GM21447 (cell line): ENCODE data around the gene NSD1.
"Not testable (repeated sequence)": the region's sequence is repeated elsewhere in the genome, so short reads cannot be mapped to it uniquely, and the experiment has no call there.

Source experiments
- ATAC-seq: cut with Tn5 transposase; IDR thresholded peaks from one replicate; pipeline ENCODE4 v1.9.1; 2021; ENCODE audit not compliant: unreplicated experiment

NSD1 gene

DNA sequence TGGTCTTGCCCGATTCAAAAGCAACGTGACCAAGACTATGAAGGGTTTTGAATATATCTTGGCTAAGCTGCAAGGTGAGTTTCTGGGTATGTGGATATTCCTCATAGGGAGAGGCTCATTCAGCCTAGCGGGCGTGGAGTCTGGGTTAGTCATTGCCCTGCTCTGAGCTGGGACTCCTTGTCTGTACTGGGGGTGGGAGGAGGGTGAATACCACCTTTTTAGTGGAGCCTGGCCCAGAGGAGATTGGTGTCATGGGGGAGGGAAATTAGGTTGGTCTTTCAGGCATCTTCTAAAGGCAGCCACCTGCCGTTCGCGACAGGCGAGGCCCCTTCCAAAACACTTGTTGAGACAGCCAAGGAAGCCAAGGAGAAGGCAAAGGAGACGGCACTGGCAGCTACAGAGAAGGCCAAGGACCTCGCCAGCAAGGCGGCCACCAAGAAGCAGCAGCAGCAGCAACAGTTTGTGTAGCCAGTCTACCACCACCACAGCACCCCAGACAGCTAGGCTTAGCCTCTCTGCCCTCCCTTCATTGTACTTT lies 172.6 kb downstream of the NSD1 start:
- not testable (repeated sequence) for ATAC-seq

DNA sequence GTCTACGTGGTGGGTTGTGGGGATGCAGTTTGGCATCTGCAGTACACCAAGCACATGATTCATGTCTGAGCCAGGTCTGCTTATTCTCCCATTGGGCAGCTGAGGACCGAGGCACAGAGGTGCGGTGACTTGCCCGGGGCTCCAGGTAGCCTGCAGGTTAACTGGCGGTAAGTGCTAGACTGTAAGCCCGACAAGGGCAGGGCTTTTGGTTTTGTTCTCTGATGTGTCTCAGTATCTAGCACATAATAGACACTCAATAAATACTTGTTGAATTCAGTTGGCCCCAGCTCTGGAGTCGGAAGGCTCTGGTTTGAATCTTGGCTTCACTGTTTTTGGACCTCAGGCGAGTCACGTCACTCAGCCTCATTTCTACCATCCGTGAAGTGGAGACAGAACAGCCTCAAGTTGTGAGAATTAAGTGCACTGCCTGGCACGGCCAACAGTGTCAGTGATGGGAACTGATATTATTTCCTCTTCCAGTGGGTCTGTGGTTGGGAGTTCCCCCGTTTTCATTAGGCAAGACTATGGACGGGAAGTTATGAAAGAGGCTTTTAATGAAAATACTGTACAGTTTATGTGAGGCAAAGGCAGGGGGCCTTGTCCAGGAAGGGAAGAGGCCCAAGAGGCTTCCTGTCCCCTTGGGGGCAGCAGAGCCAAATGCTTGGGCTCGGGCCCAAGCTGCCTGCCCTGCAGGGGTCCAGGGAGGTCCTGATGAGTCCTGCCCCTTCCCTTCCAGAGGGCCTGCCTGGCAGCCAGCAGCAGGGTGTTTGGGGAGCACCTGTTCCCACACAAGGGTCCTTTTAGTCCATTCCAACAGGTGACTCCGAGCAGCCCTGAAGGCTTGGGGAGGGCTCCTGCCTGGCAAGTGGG lies 173.3 kb downstream of the NSD1 start:
- ATAC-seq = no peak

DNA sequence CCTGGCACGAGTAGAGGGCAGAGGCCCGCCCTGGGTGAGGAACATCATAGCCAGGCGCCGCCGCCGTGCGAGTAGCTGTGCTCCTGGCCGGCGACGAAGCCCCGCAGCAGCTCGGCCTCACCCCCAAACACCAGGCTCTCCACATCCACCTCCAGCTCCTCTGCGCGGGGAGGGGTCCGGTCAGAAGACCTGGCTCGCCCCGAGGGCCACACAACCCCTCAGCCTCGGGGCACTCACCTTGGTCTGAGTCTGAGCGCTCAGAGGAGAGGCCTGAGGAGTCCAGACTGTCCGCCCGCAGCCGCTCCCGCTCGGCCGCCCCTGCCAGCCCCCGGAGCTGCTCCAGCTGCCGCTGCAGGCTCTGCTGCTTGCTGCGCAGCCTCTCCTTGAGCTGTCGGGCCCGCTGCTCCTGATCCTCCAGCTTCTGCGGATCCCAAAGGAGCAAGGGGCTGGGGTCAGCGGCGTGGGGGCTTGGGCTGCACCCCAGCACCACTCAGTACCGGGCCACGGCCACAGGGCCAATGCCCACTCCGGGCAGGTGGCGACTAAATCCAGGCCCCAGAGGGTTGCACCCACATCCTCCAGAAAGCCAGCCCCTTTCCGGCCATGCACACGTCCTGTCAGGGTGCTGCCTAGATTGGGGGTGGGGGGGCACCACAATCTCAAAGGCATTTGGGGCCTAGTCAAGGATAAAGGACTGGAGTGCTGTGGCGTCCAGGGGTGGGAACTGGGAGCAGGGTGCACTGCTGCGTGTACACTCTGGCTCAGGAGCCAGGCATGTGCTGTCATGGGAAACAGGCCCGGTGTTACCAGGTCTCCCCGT lies 174.2 kb downstream of the NSD1 start:
- no peak for ATAC-seq

DNA sequence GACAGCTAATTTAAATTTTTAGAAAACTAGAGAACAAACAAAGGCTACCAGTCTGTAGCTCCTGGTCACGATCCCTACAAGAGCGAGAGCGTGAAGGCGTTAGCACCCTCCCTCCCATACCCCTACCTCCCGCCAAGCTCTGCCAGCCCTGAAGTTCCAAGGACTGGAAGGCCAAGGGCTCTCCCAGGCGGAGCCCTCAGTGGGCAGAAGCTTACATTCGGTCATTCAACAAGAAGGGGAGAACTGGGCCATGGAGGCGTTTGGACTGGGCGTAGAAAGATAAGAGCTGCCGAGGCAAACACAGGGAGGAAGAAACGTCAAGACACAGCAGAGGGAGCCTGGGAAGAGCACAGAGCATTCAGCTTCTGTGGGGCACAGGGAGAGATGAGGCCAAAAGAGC lies 175.2 kb downstream of the NSD1 start:
- no peak for ATAC-seq

DNA sequence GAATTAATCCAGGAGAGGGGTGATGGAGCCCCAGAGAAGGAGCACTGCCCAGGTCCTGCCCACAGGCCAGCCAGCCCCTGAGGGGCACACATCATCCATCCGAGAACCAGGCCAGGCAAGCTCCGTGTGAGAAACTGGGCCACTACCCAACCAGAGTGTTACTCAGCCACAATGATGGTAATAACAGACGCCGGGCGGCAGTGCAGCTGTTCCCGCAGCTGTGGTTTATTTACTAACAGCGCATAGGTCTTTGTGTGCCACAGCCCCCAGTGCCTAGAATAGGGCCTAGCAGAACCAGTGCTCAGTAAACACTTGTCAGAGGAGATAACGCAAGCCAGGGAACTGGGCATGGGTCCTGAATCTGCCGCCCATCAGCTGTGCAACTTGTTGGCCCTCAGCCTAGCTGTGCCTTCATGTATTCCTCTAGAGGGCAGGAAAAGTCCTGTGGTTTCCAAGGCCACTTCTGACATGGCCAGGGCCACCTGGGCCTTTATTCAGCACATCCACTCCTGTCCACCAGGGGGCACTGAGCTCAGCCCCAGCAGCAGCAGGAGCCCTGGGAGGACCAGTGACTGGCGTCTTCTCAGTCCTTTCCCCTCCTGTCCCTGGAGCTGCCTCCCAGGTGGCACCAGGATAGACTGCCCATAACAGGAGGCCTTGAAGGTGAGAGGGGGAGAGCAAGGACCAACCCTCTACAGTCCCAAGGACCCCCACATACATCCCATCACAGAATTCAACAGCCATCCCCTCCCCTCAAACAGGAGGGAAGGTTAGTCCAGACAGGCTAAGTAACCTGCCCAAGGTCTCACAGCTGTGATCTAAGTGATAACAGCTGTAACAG lies 176.0 kb downstream of the NSD1 start:
- no peak for ATAC-seq

DNA sequence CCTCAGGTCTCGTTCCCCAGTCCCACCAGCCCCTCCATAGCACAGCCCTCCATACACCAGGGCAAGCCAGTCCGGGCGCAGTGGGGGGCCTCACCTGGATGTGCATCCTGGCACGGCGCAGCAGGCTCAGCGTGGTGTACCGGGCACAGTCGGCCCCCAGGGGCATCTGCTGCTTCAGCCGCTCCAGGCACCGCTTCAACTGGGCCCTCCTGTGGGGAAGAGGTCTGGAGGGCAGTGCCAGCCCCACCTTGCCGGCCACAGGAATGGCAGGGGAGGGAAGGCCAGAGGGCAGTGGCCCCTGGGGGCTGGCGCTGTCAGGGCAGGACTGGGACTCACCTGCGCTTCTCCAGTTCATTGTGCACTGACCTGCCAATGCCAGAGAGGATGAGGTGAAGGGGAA lies 176.8 kb downstream of the NSD1 start:
- ATAC-seq = no peak

DNA sequence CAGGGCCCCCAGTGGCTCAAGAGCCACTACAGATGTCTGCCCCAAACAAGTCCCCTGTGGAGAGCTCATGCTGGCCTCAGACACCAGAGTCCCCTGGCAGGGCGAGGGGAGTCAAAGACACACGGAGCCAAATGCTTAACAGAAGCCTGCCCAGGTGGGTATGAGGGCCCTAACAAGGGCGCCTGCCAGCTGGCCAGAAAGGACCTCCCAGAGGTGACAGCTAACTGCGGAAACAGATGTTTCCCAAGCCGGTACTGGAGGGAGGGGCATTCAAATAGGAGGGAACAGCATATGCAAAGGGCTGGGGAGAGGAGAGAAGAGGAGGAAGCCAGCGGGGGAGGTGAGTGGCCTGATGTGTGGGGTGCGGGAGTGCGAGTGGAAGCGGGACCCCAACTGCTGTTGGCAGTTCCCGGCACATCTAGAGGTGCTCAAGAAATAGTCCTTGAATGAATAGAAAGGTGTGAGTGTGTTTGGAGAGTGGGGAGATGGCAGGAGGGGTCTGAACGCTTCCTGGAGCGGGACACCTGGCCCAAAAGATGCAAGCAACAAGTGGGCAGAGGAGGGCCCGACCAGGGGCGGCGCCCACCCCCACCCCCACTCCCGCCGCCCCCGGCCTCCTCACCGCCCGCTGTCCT lies 177.3 kb downstream of the NSD1 start:
- ATAC-seq = peak; percentile 34

DNA sequence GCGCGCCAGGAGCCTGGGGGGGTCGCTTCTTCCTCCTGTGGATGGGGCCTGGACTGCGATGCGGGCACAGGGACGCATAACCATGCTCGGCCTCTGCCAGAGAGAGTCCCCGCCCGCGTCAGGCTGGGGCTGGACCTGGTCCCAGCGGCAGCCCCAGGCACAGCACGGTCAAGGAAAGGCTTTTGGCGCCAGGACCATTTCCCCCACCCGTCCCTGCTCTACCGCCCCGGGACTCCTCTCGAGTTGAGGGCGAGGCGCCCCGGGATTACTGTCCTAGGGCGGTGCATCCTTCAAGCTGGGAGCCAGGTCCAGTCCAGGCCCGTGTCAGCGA lies 177.8 kb downstream of the NSD1 start:
- no peak for ATAC-seq

DNA sequence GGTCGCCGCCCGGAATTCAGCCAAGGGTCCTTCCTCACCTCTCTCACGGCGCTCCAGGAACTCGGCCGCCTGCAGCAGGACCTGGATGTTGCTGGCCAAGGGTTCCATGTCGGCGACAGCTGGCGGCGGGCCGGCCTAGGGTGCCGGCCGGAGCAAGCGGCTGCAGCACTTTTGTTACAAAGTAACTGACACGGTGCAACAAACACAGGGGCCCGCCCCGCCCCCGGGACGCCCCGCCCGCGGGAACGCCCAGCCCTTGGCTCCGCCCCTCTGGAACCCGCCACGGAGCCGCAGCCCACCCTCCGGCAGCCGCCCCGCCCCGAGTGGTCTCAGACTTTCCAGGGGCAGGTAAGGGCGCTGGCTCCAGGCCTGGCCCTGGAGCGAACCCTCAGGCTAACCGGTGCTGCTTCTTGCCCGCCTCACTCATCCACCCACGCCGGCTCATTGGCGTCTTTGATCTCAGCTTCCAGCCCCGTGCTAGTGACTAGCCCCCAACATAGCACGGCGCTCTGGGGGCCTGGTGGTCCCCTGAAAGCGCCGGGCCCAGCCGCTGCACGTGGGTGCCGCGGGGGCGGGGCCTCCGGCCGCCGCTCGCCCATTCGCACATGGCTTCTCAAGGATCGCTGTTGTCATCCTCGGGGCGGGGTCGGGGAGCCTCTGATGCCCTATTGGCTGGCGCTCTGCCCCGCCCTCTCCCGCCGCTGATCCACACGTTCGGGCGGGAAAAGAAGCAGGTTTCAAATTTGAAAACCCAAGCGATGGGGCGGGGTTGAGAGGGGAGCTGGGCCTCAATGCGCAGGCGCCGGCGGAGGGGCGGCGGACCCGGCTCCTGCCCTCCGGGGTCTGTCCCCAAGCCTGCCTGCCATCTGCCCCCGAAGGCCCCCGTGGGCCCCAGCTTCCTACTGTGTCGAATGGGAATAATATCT lies 178.4 kb downstream of the NSD1 start, which contains the start of gene MXD3:
MXD3 (minus strand) TSS at position 176 of the 926 bp plus-strand sequence; CDS start at position 108, 68 bp downstream.
- ATAC-seq = peak; percentile 68

DNA sequence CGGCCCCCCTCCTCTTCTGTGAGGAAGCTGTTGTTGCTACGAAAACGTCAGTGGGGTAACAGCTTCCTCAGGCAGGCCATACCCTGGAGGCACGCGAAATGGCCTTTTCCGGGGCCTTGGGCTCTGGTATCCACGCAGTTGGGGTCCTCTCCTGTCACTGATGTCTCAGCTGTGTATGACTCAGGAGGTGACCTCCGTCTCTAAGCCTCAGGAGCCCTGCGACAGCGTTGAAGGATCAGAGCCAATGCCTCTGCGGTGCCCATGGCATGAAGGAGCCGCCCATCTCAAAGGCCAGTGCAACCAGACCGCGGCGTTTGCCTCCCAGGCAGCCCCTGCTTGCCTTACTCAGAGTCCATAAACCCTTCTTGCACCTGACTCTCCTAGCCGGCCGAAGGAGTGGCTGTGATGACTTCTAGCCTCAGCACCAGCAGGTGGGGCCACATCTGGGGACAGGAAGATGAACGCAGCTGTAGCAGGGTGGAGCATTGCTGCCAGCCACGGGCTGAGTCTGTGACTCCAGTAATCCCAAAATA lies 179.1 kb downstream of the NSD1 start:
- ATAC-seq = peak; percentile 20

DNA sequence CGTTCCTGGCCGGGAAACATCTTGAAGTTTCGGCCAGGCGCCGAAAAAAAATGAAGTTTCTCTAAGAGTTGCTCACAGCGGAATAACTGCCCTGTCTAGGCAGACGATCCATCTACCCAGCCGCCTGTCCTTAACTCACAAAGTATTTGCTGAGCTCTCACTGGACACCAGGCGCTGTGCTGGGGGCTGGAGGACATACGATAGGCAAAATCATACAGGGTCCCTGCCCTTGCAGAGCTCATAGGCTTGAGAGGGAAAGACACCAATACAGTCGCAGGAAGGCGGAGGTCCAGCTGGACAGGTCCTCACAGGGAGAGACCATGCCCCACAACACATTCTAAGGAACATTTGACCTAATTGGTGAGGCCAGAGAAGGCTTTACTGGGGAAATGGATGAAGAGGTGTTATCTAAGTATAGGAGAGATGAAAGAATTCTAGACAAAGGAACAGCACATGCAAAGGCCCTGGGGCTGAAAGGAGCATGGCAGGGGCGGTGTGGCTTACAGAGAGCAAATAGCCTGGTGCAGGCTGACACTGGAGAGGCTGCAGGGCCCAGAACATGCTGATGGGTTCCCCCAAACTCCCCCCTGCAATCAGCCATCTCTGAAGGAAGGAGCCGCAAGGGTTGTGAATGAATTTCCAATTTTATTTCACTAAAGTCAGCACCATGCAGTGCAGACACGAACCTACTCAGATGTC lies 180.1 kb downstream of the NSD1 start:
- no peak for ATAC-seq

DNA sequence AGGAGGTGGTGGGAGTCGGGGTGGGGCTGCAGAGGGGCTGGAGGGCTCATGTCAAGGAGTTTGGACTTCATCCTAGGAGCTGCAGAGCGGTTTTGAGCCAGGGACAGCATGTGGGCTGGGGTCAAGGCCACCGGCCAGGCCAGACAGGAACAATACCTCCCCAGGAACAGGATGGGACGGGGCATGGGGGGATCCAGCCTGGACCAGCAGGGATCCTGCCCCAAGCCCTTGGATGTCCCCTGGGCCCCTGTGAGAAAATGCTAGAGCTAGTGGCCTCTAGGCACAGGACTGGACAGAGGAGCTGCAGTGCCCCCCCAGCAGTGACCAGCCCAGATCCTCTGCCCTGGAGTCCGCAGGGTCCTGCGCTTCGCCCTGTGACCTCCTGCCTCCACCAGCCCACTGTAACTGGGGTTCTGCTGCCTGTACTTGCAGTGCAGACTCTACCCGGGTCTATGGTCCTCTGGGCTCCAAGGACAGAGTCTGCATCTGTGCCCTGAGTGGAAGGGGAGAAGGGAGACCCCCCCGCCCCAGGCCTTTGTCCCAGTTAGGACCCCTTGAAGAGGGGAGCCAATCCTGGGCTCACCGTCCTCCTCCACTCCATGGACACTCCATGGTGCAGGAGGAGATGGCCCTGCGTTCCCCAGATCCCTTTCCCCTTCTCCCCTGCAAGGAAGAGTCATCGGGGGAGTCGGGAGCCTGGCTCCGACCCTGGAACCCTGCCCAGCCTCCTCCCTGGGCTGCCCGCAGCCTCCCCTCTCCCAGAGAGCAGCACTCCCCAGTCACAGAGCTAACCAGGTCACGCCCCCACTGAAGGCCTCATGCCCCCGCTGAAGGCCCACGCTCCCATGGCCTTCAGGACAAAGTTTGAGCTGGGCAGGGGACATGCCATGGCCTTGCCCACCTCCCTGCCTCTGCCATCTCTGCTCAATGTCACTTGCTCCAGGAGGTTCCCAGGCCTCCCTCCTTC lies 181.1 kb downstream of the NSD1 start:
- no peak for ATAC-seq

DNA sequence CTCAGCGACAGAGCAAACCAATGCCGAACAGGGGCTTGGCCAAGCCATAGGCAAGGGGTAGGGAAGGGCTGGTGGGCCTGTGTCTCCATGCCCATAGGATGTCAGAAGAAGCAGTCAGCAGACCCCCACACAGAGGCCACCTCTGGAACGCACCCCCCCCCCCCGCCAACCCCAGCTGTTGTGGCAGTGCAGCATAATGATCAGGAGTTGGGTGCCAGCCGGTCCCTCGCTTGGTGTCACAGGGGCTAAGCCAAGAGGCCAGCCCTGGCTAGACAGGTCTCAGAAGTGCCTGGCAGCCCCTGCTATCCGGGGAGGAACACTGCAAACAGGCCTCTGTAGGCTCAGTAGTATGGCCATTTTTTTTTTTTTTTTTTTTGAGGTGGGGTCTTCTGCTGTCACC lies 181.8 kb downstream of the NSD1 start:
- ATAC-seq = no peak

DNA sequence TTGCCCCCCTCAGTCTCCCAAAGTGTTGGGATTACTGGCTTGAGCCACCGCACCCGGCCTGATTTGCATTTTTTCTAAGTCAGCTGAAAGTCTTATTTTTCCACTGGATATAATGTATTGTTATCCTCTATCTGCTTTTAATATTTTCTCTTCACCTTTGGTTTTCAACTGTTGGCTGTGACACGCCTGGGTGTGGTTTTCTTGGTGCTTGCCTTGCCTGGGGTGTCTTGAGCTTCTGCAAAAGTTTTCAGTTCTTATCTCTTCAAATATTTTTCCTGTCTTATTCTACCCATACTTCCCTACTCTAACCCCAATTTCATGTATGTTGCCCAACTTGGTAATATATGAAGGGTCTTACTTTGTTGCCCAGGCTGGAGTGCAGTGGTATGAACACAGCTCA lies 182.4 kb downstream of the NSD1 start:
- no peak for ATAC-seq

DNA sequence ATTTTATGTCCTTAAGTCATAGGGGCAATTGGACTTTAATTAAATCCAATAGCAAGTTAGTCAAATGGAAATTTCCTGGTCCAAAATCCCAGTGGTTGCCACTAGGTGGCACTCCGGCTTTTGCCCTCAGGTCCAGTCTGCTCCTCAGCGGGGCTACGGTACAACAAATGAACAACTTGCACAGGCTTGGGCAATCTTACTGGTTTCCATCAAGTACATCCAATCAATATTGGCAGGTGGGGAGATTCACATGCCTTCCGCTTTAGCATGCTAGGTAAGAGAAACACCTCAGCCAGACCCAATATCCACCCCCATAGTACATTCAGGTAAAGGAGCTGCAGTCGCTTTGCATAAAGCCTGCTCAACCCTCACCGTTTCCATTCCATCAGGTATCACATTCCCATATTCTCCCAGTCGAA lies 184.4 kb downstream of the NSD1 start:
- no peak for ATAC-seq

DNA sequence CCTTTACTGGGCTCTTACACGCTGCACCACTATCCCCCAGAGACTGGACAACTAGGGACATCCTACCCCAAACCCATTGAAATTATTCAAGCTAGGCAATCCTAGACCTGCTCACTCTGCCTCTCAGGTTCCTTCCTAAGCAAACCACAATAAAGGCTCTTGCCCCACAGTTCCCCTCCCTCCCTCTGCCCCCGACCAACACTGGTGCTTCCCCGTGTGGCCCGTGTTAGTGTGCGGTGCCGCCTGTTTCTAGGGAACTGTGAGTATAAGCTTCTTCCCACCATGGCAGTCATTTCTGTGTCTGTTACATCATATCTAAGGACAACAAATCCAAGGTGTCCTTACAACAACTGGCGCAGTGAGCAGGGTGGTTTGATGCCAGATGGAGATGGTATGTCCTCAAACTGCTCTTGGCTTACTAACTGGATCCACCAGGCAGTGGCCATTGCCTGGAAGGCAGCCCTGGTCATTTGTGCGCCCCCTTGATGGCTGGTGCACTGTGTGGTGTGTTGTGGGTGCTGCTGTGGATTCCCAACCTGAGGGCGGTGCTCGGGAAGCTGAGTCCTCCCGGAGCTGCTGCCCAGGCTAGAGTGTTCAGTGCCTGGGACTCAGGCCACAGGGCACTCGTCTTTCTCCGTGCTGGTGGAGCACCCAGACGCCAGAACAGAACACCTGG lies 186.5 kb downstream of the NSD1 start:
- no peak for ATAC-seq

DNA sequence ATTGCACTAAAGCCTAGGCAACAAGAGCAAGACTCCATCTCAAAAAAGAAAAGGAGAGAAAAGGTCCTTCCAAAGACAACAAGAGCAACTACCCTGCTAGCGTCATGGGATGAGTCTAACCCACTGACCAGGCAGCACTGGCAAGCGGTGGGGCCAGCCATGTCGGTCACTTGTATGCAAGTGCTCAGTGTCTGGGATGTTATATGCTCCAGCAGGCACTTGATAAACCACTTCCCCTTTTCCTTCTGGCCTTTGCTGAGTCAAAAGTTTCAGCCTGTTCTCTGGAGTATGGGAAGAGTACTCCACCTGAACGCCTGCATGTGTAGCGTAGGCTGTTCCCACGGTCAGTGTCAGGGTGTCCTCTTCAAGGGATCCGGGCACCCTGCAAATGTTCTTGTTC lies 187.3 kb downstream of the NSD1 start:
- ATAC-seq = no peak
